Suprapubic skin (tissue), 4 donors: ENCODE results near the gene L3MBTL1.

Source experiments
- CTCF ChIP-seq, 2 donors: fragments of 200-600 bp in 1 of 2; fragments of 450-650 bp in 1 of 2; sonication (generic) in 1 of 2; IDR thresholded peaks; one replicate each; pipeline ENCODE4 v1.5.1; 2016 to 2019; ENCODE audit warnings: antibody characterized with exemption in 2 of 2, mild to moderate bottlenecking in 1 of 2, moderate library complexity in 1 of 2
- EP300 ChIP-seq: sonication (generic); formaldehyde crosslinking; IDR thresholded peaks from one replicate; pipeline ENCODE4 v1.6.1; 2017; ENCODE audit warnings: antibody characterized with exemption
- POLR2A ChIP-seq, 2 donors: fragments of 450-650 bp; IDR thresholded peaks; one replicate each; pipeline ENCODE4 v1.6.1; 2017; ENCODE audit warnings: antibody characterized with exemption in 2 of 2, mild to moderate bottlenecking in 2 of 2, moderate library complexity in 2 of 2
- POLR2AphosphoS5 ChIP-seq, 3 donors: sonication (generic); formaldehyde crosslinking; IDR thresholded peaks; one replicate each; pipeline ENCODE4 v1.6.1; 2017; ENCODE audit warnings: antibody characterized with exemption in 3 of 3

GRCh38 chr20:43576108-43576507 is 68.6 kb downstream of the L3MBTL1 start:
- TF ChIP-seq CTCF (IDR thresholded peaks at IDR 0.05) (no peak), EP300 (no peak), POLR2A (IDR thresholded peaks at IDR 0.05) (no peak), POLR2AphosphoS5 (IDR thresholded peaks at IDR 0.05) (no peak)
